ENCODE measurements around the gene MPHOSPH9.

- TF ChIP-seq CTCF (IDR thresholded peaks at IDR 0.05) (no peak), POLR2A (IDR thresholded peaks at IDR 0.05) (no peak)
These were observed 81.2 kb downstream of the MPHOSPH9 start for GRCh38 chr12:123151457-123152454.

All from heart left ventricle (tissue), 13 donors.